ENCODE data around the gene TUBGCP3. TPM values are rescaled to one million over a fixed set of nuclear protein-coding genes. Genes with fewer than 3 reads are reported as not detected.

TUBGCP3 gene
- total RNA-seq, 1 experiment from 2014 or later = 51.4 TPM

- peaks cover 27 to 48% of the 10 kb centered on the region in 2 experiments; a peak in 3 of 4 replicates for H3K36me3 ChIP-seq (ENCODE audit: control insufficient read depth in 1 of 2, insufficient read depth in 2 of 2, low read length in 2 of 2)
- TSS peak; percentile 13 for BruUV-seq (replicated peaks)
Observed at GRCh38 chr13:112556600-112556999, 31.4 kb downstream of the TUBGCP3 start.

More at GRCh38 chr13:112556600-112556999, 31.4 kb downstream of the TUBGCP3 start:
- no peaks in the 10 kb centered on the region for H3K27me3 ChIP-seq (ENCODE audit: insufficient read depth, low read length)
- no peak for ATAC-seq
- RAD21 ChIA-PET (ENCODE audit: low non-redundant PET in 1 of 2, low total read pairs in 2 of 2, uncharacterized antibody in 2 of 2, unreplicated experiment in 2 of 2) = no interaction called here
- no peak overlapping the region for H3K4me3 ChIP-seq (replicated peaks in 1 of 2; ENCODE audit: low read depth in 1 of 2, low read length in 2 of 2)
- no peak for DNase-seq (ENCODE audit: low read depth, low spot score)
- no peak overlapping the region for H3K4me2 ChIP-seq (ENCODE audit: low read length)
- intact Hi-C loops (cut with micrococcal nuclease) = no loop called here
- no peaks in the 10 kb centered on the region for H3K9me3 ChIP-seq (ENCODE audit: control insufficient read depth in 1 of 2, insufficient read depth in 1 of 2, low read depth in 1 of 2, low read length in 2 of 2)
- H3K9me2 ChIP-seq (ENCODE audit: insufficient read depth) = no peaks in the 10 kb centered on the region
- H4K20me1 ChIP-seq (ENCODE audit: insufficient read depth) = no peaks in the 10 kb centered on the region
- no peaks in the 10 kb centered on the region for H3K4me1 ChIP-seq (ENCODE audit: control insufficient read depth in 1 of 2, insufficient read depth in 2 of 2, low read length in 2 of 2)
- H3K79me2 ChIP-seq (ENCODE audit: insufficient read depth, low read length) = peaks cover 50% of the 10 kb centered on the region
- H3K9ac ChIP-seq (ENCODE audit: low read length) = no peak overlapping the region
- POLR2A ChIA-PET = no interaction called here
- CTCF ChIA-PET = no interaction called here
- H2AFZ ChIP-seq (ENCODE audit: low read depth, low read length, poor library complexity, severe bottlenecking) = no peak overlapping the region
- H3K27ac ChIP-seq (ENCODE audit: low read depth, low read length) = no peak overlapping the region
- TF ChIP-seq EZH2phosphoT487 (IDR thresholded peaks at IDR 0.05; ENCODE audit: borderline replicate concordance) (no peak), FOSL1 (IDR thresholded peaks at IDR 0.05; ENCODE audit: low read depth) (no peak), POLR2A (IDR thresholded peaks at IDR 0.05; ENCODE audit: borderline replicate concordance, extremely low read depth, insufficient read depth, insufficient read length) (no peak), POLR2AphosphoS5 (IDR thresholded peaks at IDR 0.05; ENCODE audit: low read depth, low read length) (no peak), REST (IDR thresholded peaks at IDR 0.05; ENCODE audit: low read depth) (no peak), SIN3A (IDR thresholded peaks at IDR 0.05; ENCODE audit: low read depth) (no peak), ZFX (IDR thresholded peaks at IDR 0.05) (no peak), CTCF (IDR thresholded peaks at IDR 0.05 in 2 of 3, conservative IDR thresholded peaks at IDR 0.05 in 1 of 3; ENCODE audit: borderline replicate concordance in 1 of 3, insufficient read depth in 1 of 3, low read depth in 2 of 3, low read length in 2 of 3) (no peak), ATF3 (IDR thresholded peaks at IDR 0.05) (no peak), SRF (IDR thresholded peaks at IDR 0.05; ENCODE audit: low read depth) (no peak), EZH2 (IDR thresholded peaks at IDR 0.05) (no peak), ZNF274 (IDR thresholded peaks at IDR 0.05; ENCODE audit: low read depth, low read length) (no peak), JUND (IDR thresholded peaks at IDR 0.05) (no peak), ZBTB33 (IDR thresholded peaks at IDR 0.05; ENCODE audit: extremely low read depth, insufficient replicate concordance, low read length) (no peak), TCF7L2 (IDR thresholded peaks at IDR 0.05; ENCODE audit: borderline replicate concordance, extremely low read depth, insufficient read depth, insufficient read length) (no peak), YY1 (IDR thresholded peaks at IDR 0.05; ENCODE audit: extremely low read depth, insufficient replicate concordance, low read depth, low read length) (no peak)
- TF ChIP-seq, protein P1, sequence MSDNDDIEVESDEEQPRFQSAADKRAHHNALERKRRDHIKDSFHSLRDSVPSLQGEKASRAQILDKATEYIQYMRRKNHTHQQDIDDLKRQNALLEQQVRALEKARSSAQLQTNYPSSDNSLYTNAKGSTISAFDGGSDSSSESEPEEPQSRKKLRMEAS (IDR thresholded peaks at IDR 0.05) = no peak

Measured in HCT116 (cell line).